Activated T-cell treated with anti-CD3 and anti-CD28 coated beads for 4 hours (primary cell): ENCODE data around the gene FGFBP2.
A peak's percentile ranks its signal among the peaks of the same experiment; 100 is the strongest.

Experiments used
- DNase-seq: peaks from one replicate; pipeline ENCODE4 v3.0.0-alpha.2; 2020

Gene FGFBP2

GRCh38 chr4:15963001-15963451, at the start of gene FGFBP2:
Gene FGFBP2 (minus strand): TSS chr4:15963175. CDS start chr4:15963129, 46 bp downstream.
- DNase-seq, result peak; percentile 23

GRCh38 chr4:16011173-16011572, 48.2 kb upstream of the FGFBP2 start:
- DNase-seq, result no peak

- DNase-seq, result no peak
These were observed 46.2 kb upstream of the FGFBP2 start for GRCh38 chr4:16009153-16009552.

- DNase-seq, result no peak
These were observed 44.6 kb upstream of the FGFBP2 start for GRCh38 chr4:16007471-16008095.

- DNase-seq, result no peak
These were observed 43.9 kb upstream of the FGFBP2 start for GRCh38 chr4:16006771-16007446.

GRCh38 chr4:16005676-16006075, 42.7 kb upstream of the FGFBP2 start:
- DNase-seq, result no peak

- DNase-seq, result peak; percentile 15
These were observed 38.5 kb upstream of the FGFBP2 start for GRCh38 chr4:16001484-16001858.

GRCh38 chr4:16000708-16001483, 37.9 kb upstream of the FGFBP2 start:
- DNase-seq, result no peak

GRCh38 chr4:15996773-15997172, 33.8 kb upstream of the FGFBP2 start:
- no peak for DNase-seq

GRCh38 chr4:15995826-15996225, 32.9 kb upstream of the FGFBP2 start:
- DNase-seq, result no peak

- DNase-seq, result no peak
These were observed 29.2 kb upstream of the FGFBP2 start for GRCh38 chr4:15992167-15992485.

- DNase-seq, result no peak
These were observed 27.8 kb upstream of the FGFBP2 start for GRCh38 chr4:15990570-15991285.

- no peak for DNase-seq
These were observed 26.4 kb upstream of the FGFBP2 start for GRCh38 chr4:15989424-15989823.

- DNase-seq, result no peak
These were observed 25.2 kb upstream of the FGFBP2 start for GRCh38 chr4:15988222-15988621.

GRCh38 chr4:15986907-15987306, 23.9 kb upstream of the FGFBP2 start:
- no peak for DNase-seq

GRCh38 chr4:15983610-15984009, 20.6 kb upstream of the FGFBP2 start:
- no peak for DNase-seq

GRCh38 chr4:15982842-15983524, 20.0 kb upstream of the FGFBP2 start:
- no peak for DNase-seq

- DNase-seq, result no peak
These were observed 13.8 kb upstream of the FGFBP2 start for GRCh38 chr4:15976456-15977447.

- no peak for DNase-seq
These were observed 8.3 kb upstream of the FGFBP2 start for GRCh38 chr4:15971068-15971801.

- DNase-seq, result no peak
These were observed 5.8 kb upstream of the FGFBP2 start for GRCh38 chr4:15968551-15969300.
